NCI-H1105 (cell line): ENCODE results near the gene SLC7A4.

ENCODE experiments used
- DNase-seq: peaks from one replicate; lab custom pipeline; 2025; lab: John Stamatoyannopoulos, UW

SLC7A4 gene

DNA sequence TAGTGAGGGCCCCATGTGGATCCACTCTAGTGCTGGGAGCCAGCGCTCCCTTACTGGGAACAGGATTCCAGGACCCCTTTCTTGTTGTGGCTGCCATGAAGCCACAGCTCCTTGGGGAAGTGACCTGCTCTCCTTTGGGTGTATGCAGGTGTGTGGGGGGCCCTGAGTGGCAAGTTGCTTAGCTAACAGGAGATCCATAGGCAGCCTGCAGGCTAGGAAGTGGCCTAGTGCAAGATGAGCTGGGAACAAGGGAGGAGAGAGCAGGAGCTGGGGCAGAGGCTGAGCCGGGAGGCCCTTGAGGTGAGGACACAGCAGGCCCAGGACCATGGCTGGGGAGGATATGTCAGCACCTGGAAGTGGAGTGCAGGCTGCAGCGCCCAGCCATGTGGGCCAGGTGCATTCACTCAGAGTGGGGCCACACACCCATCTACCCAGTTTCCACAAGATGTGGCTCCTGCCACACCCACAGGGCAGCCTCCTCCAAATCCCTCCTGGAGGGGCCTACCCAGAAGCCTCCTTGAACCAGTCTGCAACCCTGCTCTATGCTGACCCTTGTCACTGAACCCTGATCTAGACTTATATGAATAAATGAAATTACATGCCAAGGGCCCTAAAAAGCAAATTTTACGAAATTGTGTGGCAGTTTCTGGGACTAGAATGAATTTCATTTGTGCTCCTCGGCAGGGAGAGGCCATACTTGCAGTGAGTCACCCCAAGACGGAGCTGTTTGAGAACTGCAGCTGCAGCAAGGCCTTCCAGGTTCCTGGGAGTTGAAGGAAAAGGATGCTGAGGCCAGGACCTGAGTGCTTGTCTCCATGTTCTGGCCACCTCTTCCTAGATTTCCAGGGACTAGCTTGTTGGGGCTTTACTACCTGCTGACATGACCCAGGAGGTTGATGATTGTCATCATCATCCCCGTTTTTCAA is 33.7 kb downstream of the SLC7A4 start:
- no peak for DNase-seq

DNA sequence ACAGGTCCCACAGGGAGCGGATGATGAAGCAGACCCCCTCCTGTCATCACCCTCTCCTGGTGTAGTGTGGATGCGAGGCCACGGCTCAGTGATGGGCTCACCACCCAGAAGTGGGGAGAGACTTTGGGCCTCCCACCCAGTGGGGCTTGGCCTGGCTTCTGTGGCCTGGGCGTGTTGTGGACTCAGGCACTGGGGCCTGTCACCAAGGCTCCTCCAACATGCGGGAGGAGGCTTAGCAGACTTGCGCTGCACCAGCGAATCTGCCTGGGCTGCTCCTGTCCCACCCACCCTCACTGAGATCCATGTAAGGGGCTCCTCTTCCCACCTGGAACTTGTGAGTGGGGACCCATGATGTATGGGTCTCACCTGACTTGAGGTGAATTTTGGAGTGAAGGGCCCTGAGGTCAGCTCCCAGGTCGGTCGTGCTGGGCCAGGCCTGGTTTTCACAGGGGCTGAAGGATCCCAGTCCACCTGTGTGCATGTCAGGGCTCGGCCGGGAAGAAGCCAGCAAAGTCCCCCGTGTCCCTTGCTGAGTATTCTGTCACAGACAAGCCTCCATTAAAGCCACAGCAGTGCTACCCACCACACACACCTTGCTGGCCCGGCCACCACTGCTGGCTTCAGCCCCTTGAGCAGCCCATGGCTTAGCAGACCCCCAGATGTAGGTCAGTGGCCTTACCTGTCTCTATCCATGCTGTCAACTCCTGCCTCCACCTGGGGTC is 34.7 kb downstream of the SLC7A4 start:
- no peak for DNase-seq

DNA sequence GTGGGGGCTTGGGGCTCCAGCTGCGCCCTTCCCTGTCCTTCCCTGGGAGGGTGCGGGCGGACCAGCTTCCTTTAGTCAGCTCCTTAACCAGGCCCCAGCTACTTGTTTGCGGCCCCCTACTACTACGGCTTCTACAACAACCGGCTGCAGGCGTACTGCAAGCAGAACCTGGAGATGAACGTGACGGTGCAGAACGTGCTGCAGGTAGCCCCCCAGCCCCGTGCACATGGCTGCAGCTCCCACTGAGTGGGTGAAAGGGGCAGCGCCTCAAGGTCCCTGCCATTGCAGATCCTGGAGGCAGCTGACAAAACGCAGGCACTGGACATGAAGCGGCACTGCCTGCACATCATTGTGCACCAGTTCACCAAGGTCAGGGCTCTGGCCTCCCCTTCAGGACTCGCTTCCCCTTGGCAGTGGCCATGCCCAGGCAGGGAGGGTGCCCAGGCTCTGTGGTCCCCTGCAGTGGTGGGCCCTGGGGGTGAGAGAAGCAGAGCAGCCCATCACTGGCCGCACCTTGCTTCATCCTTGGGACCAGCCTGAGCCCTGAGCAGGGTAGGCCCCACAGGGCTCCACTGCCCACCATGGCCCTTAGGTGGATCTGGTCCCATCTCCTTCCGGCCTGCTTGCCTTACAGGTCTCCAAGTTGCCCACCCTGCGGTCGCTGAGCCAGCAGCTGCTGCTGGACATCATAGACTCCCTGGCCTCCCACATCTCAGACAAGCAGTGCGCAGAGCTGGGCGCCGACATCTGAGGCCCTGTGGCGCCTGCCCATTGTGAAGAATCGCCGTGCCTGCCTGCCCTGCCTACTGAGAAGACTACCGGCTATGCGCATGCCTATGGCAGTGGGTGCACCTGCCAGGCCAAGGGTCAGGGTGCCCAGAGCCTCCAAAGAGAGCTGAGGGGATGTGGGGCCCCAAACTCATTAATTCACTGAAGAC is 35.5 kb downstream of the SLC7A4 start:
- no peak for DNase-seq

DNA sequence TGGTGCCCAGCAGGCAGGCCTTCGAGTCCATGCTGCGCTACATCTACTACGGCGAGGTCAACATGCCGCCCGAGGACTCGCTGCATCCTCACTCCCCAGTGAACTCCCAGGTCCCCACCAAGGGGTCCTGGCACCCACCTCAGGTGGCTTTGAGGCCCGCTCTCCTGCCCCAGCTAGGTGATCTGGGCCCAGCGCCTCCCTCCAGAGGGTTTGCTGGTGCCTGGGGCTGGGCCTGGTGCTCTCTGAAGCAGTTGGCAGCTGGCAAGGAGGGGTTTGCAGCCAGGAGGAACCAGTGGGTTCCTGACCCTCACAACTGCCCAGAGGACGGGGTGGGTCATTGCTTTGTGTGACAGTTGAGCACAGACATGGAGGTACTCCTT is 36.3 kb downstream of the SLC7A4 start:
- no peak for DNase-seq

DNA sequence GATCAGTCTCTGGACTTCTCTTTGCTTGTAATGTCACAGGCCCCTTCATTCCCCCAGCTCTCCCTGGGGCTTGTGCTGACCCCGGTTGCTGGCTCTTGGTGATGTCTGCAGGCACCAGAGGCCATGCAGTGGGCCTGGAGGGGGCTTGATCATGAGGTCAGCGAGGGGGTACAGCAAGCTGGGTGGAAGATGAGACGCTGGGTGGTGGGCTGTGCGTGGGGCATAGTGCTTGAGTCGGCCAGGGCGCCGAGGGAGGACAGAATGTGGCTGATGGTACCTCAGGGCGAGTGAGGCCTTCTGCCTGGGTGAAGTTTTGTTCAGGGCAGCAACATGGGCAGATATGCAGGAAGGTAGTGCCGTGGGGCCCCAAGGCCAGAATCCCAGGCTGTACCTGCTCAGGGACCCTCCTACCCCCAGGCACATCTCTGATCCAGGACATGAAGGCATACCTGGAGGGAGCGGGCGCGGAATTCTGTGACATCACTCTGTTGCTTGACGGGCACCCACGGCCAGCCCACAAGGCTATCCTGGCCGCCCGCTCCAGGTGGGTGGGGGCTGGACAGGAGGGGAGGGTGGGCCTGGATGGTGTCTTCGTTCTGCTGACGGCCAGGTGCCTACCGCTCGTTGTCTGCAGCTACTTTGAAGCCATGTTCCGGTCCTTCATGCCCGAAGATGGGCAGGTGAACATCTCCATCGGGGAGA is 36.9 kb downstream of the SLC7A4 start:
- no peak for DNase-seq

DNA sequence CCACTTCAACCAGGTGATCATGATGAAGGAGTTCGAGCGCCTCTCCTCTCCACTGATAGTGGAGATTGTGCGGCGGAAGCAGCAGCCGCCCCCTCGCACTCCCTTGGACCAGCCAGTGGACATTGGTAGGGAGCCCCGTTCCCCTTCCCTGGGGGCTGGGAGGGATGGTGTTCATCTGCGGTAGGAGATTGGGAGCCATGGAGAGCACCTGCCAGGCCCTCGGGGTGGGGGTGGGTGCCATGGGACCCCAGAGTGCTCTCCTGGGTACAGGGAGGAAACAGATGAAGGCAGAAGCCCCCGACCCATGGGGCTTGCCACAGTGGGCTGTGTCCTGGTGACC is 37.5 kb downstream of the SLC7A4 start:
- no peak for DNase-seq

DNA sequence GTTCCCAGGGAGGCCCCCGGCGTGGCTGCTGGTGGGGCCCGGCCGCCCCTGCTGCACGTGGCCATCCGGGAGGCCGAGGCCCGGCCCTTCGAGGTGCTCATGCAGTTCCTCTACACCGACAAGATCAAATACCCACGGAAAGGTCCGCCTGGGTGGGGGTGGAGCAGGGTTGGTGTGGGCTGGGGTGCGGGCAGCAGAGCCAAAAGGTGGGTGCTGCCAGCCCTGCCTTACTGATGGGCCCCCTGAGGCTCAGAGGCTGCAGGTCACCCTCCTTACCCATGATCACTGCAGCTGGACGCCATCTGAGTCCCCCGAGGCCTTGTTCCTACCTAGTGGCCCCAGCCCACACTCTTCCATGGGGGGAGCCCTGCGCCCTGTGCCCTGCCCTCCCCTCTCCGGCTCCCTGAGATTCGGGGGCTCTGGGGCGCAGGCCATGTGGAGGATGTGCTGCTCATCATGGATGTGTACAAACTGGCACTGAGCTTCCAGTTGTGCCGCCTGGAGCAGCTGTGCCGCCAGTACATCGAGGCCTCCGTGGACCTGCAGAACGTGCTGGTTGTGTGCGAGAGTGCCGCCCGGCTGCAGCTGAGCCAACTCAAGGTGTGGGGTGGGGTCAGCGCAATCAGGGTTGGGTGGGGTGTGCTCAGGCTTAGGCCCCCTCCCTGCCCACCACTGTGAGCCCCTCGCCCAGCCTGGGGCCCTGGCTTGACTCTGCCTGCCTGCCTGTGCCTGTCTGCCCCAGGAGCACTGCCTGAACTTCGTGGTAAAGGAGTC is 38.0 kb downstream of the SLC7A4 start:
- DNase-seq: no peak

DNA sequence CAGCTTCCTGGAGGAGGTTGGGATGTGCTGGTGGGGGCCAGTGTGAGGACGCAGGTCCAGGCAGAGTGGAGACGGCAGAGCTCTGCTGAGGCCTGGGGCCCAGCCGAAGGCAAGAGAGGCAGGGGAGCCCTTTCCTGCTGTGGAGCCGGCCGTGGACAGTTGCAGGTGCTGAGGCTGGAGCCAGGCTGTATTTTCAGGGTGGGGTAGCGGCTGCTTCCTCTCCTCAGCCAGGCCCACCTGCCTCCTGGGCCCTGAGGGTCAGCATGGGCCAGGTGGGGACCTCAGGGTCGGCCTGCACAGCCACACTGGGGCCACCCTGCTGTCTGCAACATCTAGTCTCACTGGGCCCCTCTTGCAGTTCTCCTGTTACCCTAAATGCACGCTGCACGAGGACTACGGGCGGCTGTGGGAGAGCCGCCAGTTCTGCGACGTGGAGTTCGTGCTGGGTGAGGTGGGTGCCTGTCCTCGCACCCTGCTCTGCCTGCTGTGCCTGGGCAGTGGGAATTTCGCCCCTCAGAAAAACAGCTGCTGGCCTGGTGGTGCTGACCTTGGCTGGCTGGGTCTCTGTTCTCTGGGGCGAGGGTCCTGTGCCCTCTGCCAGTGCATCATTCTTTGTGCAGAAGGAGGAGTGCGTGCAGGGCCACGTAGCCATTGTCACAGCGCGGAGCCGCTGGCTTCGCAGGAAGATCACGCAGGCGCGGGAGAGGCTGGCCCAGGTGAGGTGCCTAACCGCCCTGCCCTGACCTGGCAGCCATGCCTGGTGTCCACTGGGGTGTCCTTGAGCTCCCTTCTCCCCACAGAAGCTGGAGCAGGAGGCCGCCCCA is 38.8 kb downstream of the SLC7A4 start:
- no peak for DNase-seq

DNA sequence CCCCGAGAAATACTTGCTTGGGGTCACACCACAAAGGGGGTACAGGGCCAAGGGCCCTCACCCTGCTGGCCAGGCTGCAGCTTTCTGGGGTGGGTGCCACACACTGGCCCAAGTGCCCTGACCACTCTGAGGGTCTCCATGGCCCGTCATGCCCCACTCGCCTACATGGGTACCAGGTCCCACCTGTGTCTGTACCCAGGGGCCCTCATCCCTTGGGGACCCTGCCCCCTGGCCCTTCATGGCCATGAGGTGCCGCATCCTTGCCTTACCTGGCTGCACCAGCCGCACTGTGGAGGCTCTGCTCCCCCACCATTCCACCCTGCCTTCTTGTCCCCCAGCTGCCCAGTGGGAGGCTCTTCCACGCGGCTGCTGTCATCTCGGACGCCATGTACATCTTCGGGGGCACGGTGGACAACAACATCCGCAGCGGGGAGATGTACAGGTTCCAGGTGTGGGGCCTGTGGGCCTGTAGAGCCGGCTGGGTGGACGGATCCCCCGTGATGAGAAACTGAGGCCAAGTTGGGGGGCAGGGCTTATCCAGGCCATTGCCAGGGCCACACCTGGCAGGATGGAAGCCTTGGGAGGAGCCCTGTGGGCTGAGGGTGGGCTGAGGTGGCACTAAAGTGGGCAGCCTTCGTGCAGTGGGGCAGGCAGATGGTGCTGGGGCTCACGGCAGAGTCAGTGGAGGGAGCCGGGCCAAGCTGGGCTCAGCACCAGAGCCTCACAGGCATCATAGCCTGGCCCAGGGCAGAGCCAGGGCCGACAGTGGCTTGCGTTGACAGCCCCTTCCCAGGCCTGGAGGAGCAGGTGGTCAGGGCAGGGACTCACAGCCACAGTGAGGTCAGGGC is 39.7 kb downstream of the SLC7A4 start:
- DNase-seq: no peak

DNA sequence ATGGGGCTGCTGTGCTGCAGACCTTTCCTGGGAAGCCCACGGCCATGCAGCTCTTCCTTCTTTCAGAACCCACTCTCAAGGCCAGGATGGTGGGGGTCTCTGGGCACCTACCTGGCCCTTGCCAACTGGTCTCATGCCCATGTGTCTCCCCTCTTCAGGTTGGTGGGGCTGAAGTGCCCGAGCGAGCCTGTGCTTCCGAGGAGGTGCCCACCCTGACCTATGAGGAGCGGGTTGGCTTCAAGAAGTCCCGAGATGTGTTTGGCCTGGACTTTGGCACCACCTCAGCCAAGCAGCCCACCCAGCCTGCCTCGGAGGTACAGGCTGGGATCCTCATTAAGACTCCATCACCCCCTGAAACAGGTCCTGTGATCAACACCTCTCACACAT is 40.3 kb downstream of the SLC7A4 start:
- no peak for DNase-seq

DNA sequence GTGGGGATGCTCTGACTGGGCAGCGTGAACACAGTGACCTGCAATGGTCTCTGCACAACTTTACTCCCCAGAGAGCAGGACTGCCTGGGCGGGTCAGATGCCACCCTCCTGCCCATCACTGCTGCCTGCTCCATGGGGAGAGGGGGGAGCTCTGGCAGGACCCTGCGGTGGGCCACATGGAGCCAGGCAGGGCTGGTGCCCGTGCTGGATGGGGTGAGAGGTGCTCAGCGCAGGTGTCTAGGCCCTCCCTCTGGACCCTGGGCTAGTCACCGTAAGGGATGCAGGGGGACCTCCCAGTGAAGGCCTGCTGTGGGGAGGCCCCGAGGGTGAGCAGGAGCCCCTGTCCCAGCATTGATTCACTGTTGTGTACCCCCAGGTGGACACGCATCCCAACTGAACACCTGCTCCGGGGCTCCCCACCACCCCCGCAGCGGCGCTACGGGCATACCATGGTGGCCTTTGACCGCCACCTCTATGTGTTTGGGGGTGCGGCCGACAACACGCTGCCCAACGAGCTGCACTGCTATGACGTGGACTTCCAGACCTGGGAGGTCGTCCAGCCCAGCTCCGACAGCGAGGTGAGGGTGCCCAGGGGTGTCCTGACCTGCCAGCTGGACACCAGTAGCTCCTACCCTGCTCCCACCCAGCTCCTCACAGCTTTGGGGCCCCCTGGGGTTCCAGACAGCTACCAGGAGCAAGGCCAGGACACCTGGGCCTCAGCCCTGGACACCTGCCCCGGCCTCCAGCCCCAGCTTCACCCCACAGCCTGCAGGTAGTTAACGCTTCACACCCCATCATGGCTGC is 40.9 kb downstream of the SLC7A4 start:
- no peak for DNase-seq

DNA sequence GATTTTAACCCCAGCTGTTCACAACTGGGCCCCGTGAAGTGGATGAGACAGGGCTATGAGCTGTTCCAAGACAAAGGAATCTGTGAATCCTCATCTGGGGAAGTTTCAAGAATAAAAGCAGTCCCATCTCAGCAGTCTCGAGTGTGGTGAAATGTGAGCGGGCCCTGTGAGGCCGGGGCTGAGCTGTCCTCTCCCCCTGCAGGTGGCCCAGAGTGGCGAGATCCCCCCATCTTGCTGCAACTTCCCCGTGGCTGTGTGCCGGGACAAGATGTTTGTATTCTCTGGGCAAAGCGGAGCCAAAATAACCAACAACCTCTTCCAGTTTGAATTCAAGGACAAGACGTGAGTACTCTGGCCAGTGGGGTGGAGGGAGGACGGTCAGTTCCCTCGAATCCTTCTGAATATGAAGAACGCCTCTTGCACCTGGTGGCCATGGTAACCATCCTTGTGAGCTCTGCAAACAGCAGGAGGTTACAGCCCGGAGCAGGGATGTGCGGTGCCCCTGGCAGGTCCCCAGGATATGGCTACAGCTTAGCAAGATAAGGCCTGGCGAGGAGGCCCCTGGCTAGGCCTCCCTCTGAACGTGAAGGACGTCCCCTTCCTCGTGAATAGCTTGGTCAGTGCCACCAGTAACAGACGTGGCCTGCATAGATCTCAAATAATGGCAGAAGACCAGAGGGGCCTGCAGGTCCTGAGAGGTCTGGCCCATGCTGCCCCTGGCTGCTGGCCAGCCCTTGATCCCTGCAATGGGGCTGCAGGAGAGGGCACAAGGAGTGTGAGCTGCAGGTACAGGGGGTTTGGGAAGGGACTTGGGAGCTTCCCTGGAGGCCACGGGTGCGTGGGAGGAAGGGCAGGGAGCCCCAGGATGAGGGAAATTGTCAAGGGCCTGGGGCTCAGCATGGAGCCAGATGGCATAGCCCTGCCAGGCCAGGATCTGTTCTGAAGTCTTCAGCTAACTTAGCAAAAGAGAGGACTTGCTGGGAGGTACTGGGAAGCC is 41.9 kb downstream of the SLC7A4 start:
- DNase-seq: no peak

DNA sequence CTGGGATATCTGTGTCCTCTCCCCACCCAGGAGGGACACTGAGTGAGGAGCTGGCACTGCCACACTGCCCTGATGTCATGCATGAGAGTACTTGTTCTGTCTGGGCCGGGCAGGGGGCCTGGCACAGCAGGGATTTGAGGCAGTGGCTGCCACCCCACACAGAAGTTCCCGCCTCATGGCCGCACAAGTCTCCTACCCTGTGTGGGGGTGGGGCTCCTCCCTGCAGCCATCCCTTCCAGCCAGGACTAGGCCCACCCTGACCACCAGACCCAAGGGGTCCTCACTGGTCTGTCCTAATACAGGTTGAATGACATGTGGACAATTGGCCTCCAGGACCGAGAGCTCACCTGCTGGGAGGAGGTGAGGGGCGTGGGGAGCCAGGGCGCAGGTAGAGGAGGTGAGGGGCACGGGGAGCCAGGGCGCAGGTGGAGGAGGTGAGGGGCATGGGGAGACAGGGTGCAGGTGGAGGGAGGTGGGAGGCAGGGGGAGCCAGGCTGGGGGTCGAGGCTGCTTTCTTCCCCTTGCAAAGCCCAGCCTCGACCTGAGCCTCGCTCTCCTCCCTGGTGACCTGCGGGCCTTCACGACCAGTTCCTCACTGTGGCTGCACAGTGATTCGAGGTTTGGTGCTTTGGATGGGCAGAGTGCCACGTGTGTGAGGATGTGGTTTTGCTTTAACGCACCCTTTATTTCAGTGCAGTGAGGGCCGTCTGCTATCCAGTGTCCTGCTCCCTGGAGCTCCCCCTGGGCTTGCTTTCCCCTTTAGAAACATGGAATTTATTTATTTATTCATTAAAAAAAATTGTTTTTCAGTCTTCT is 42.8 kb downstream of the SLC7A4 start:
- DNase-seq: no peak

DNA sequence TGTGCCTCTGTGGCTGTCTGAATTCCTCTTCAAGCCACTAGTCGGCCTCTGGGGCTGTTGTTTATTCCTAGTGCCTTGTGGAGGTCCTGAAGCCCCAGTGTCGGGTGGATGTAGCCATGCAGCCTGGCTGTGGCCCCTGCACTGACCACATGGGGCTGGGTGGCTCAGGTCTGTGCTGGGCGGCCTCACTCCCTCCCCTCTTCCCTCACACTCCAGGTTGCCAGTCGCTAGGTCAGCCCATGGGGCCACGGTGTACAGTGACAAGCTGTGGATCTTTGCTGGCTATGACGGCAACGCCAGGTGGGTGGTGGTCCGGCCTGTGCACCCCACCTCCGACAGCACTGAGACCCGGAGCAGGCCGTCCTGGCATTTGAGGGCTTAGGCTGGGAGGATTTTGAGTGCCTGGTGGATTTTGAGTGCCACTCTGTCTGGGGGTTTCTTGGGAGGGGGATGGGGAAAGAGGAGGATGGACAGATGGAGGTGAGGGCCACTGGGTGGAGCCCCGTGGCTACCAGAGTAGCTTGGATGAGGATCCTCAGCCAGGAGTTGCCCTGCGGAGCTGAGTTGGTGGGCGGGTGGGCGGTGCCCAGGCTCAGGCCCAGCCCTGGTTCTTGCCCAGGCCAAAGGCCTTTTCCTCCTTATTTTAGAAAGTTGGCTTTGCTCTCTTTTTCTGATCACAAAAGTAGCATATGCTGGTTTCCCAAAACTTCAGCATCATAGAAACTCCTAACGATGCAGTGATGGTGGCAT is 43.6 kb downstream of the SLC7A4 start:
- DNase-seq: no peak

DNA sequence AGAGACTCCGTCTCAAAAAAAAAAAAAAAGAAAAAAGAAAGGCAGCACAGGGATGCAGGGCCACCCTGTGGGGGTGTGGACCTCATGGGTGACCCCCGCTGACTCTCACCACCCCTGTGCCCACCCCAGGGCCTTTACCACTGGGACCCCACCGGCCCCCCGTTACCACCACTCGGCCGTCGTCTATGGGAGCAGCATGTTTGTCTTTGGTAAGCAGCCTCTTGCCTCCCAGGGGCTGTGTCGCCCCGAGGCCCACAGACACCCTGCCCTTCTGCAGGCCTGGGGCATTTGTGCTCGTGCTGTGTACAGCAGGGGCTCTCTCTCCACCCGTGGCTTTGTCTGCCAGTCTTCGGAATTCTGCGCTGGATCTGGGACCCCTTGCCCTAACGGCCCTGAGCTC is 45.0 kb downstream of the SLC7A4 start:
- DNase-seq: no peak
